Adrenal gland (tissue), 12 donors: ENCODE data around the gene PDIA5. TPM values are rescaled to one million over a fixed set of nuclear protein-coding genes. Genes with fewer than 3 reads are reported as not detected.
"Not testable (repeated sequence)": the region's sequence is repeated elsewhere in the genome, so short reads cannot be mapped to it uniquely, and the experiment has no call there.

Experiments
- DNase-seq, 7 donors: peaks; one replicate each; pipeline ENCODE4 v3.0.0-alpha.2; 2019 to 2020
- H3K27ac ChIP-seq, 5 donors: fragments of 200-600 bp; sonication (generic) in 4 of 5; 1 replicate in 3 of 5; 2 replicates in 2 of 5; pipeline versions ENCODE4 v1.5.1 to v1.8.0; 2016 to 2020; ENCODE audit warnings: mild to moderate bottlenecking in 1 of 5
- H3K27me3 ChIP-seq: fragments of 200-600 bp; 2 replicates; pipeline ENCODE4 v1.8.0; 2021
- H3K36me3 ChIP-seq, 2 donors: fragments of 200-600 bp; replicated peaks in 1 of 2; 1 replicate in 1 of 2; 2 replicates in 1 of 2; pipeline versions ENCODE4 v1.5.1 to v1.8.0; 2018 to 2022
- H3K4me1 ChIP-seq, 2 donors: fragments of 200-600 bp; replicated peaks in 1 of 2; 1 replicate in 1 of 2; 2 replicates in 1 of 2; pipeline versions ENCODE4 v1.5.1 to v1.8.0; 2018 to 2021
- H3K4me3 ChIP-seq, 4 donors: fragments of 200-600 bp; sonication (generic) in 3 of 4; one replicate each; pipeline ENCODE4 v1.5.1; 2016 to 2018
- H3K9me3 ChIP-seq, 3 donors: fragments of 200-600 bp; sonication (generic) in 1 of 3; replicated peaks in 1 of 3; 1 replicate in 2 of 3; 2 replicates in 1 of 3; pipeline versions ENCODE4 v1.5.1 to v1.8.0; 2016 to 2021
- CTCF ChIP-seq, 6 experiments: fragments of 450-650 bp in 4 of 6; fragments of 200-600 bp in 2 of 6; sonication (generic) in 1 of 6; IDR thresholded peaks; 1 replicate in 5 of 6; 2 replicates in 1 of 6; pipeline versions ENCODE4 v1.5.1 to v1.8.0; 2016 to 2021; ENCODE audit warnings: antibody characterized with exemption in 6 of 6, mild to moderate bottlenecking in 2 of 6, moderate library complexity in 1 of 6
- POLR2A ChIP-seq, 2 donors: fragments of 450-650 bp; IDR thresholded peaks; one replicate each; pipeline ENCODE4 v1.6.1; 2017; ENCODE audit warnings: antibody characterized with exemption in 2 of 2, mild to moderate bottlenecking in 2 of 2, moderate library complexity in 1 of 2
- WGBS, 4 donors: extraction: QIAGEN DNeasy Blood & Tissue Kit in 2 of 4; methylation state at CpG; one replicate each; pipeline versions ENCODE4 v1.1.5 to v1.1.7; 2013 to 2017; 5-methylcytosine and 5-hydroxymethylcytosine counted together
- intact Hi-C, 2 donors: fragments of 100-400 bp; cut with DNase I; formaldehyde crosslinking; loops; one replicate each; pipeline versions ENCODE4 v1.14.1 to v1.15.0; 2022 to 2023
- polyA plus RNA-seq, 3 donors: library from polyadenylated mRNA; stranded (reverse); fragments of 200-250 nt in 2 of 3; fragments of 350-450 nt in 1 of 3; fragmentation: Illumina TruSeq in 1 of 3; extraction: RNeasy Lipid Tissue Mini Kit (QIAGEN cat#74804) in 1 of 3; gene quantifications; one replicate each; pipeline ENCODE4 v1.2.3, GENCODE V29; 2013 to 2014
- total RNA-seq, 9 donors: library from RNA; depleted of rRNA in 4 of 9; stranded (reverse); fragments of >200 nt in 4 of 9; fragments of 120-200 nt in 1 of 9; fragmentation: NEBNext Ultra II Directional in 1 of 9; extraction: Animal tissue kit (Norgen Biotek cat#: 25700) in 1 of 9; gene quantifications; one replicate each; pipeline versions ENCODE4 v1.1.0 to v1.2.4, GENCODE V29; 2013 to 2023
- donor health status: healthy with polysubstance abuse.
- donor health status: Bipolar disorder and iron deficiency.
- donor health status: DM: yes; HTN: yes; CAD: no.
- donor health status: DM: no; HTN: no; CAD: no.
- donor health status: DM: no; HTN: no; CAD: no.
- donor health status: DM: yes; HTN: yes; CAD: no.

Gene PDIA5
- total and polyA plus RNA-seq, 12 donors, result 18.9 to 88.9 (median 50.9) TPM

DNA sequence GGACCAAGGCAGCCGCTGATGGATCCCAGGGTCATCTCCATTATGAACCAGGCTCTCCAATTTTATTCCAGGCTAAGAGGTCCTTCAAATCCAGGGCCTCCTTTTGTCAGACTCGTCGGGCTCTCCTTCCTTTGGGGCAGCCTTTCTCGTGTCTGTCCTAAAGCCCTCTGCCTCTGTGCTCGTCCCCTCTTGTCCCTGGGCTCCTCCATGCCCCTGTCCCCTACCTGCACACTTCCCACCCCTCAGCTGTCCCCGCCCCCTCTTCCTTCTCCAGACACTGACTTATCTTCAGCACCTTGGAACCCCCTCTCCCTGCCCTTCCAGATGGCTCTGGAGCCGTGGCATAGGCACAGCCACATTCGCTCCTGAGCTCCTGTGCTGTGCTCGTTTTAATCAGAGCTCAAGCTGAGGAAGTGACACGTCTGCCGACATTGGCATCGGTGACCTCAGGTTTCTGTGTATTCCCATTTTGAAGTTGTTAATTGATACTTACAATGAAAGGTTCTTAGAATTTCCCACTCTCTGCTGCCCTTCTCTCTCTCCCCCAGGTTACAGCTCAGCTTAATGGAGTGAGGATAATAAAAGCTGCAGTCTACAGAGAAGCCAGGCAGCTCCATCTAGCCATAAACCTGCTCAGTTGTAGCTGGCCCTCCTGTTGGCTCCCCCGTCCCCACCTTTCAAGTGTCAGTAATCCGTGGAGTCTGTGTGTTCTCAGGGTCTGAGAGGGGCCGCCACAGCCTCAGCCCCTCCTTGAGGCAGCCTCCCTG, 83.8 kb downstream of the PDIA5 start:
- TF ChIP-seq POLR2A (IDR thresholded peaks at IDR 0.05) (no peak), CTCF (IDR thresholded peaks at IDR 0.05) (no peak)
- H3K9me3 ChIP-seq, result no peaks in the 10 kb centered on the region
- intact Hi-C loops, result no loop called here
- H3K4me1 ChIP-seq, result peaks cover 7 to 30% of the 10 kb centered on the region in 2 donors
- H3K4me3 ChIP-seq, result no peak overlapping the region
- H3K27ac ChIP-seq, result peak overlapping the region in 2 of 5 donors; percentile 40 to 76
- 79 to 86% (median 81%) methylated on average over 14 to 15 of the region's 15 CpGs for whole genome bisulfite sequencing, 4 donors
- H3K36me3 ChIP-seq, result peaks cover 0 to 55% of the 10 kb centered on the region in 2 donors
- no peaks in the 10 kb centered on the region for H3K27me3 ChIP-seq
- DNase-seq, result peak in 3 of 7 donors; percentile 16 to 43 (median 19)

DNA sequence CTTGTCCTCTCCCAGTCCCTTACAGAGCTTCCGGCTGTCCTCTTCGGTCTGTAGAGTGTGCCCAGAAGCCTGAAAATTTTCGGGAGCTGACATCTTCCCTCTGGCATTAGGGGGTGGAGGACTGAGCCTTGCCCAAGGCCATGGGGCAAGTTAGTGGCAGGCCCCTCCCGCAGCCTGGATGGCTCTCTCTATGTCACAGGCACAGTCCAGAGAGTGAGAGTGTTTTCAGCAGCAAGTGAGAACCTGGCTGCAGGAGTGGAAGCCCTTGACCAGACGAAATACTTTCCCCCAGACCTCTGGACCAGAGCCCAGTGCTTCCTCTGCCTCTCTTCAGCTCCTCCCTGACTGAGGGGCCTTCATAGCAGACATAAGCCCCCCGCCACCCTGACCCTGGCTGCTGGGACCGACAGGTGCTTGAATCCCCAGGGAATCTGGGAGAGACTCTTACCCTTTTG, 84.5 kb downstream of the PDIA5 start:
- 56 to 66% (median 61%) methylated on average over 5 to 7 of the region's 7 CpGs for WGBS, 4 donors
- peak; percentile 24 to 72 (median 62) for DNase-seq
- H3K36me3 ChIP-seq, result peaks cover 0 to 55% of the 10 kb centered on the region in 2 donors
- TF ChIP-seq CTCF (IDR thresholded peaks at IDR 0.05), result no peak
- no peak for TF ChIP-seq POLR2A (IDR thresholded peaks at IDR 0.05)
- no peaks in the 10 kb centered on the region for H3K9me3 ChIP-seq
- no peak overlapping the region for H3K4me3 ChIP-seq
- H3K27me3 ChIP-seq, result no peaks in the 10 kb centered on the region
- intact Hi-C loops, result no loop called here
- H3K27ac ChIP-seq, result peak overlapping the region in 3 of 5 donors; percentile 19 to 76 (median 40)
- H3K4me1 ChIP-seq, result peaks cover 7 to 30% of the 10 kb centered on the region in 2 donors

- H3K4me3 ChIP-seq, H3K27me3 ChIP-seq, intact Hi-C loops, H3K9me3 ChIP-seq: not testable (repeated sequence)
- DNase-seq, result peak in 4 of 7 donors; percentile 18 to 45 (median 32)
- Histone ChIP-seq H3K4me1 (peaks cover 7 to 30% of the 10 kb centered on the region in 2 donors), H3K27ac (peak overlapping the region in 1 of 5 donors; percentile 76), H3K36me3 (peaks cover 0 to 54% of the 10 kb centered on the region in 2 donors)
- WGBS, 4 donors, result 40 to 68% (median 54%) methylated on average over 3 of the region's 3 CpGs
Measured at GRCh38 chr3:123151853-123152420, 85.1 kb downstream of the PDIA5 start.

- WGBS, 4 donors, result 79 to 87% (median 84%) methylated on average over 3 of the region's 3 CpGs
Measured at GRCh38 chr3:123152687-123153086, 85.9 kb downstream of the PDIA5 start.

More at GRCh38 chr3:123152687-123153086, 85.9 kb downstream of the PDIA5 start:
- peak overlapping the region in 2 of 5 donors; percentile 24 to 38 for H3K27ac ChIP-seq
- no peaks in the 10 kb centered on the region for H3K27me3 ChIP-seq
- peaks cover 7 to 30% of the 10 kb centered on the region in 2 donors for H3K4me1 ChIP-seq
- intact Hi-C loops, result no loop called here
- no peaks in the 10 kb centered on the region for H3K9me3 ChIP-seq
- H3K36me3 ChIP-seq, result peaks cover 0 to 54% of the 10 kb centered on the region in 2 donors
- peak in 3 of 7 donors; percentile 12 to 52 (median 23) for DNase-seq
- H3K4me3 ChIP-seq, result no peak overlapping the region
- TF ChIP-seq POLR2A (IDR thresholded peaks at IDR 0.05) (no peak), CTCF (IDR thresholded peaks at IDR 0.05) (no peak)
